Measurements from ENCODE around the gene BTBD2.

The BTBD2 gene

GRCh38 chr19:1981253-1981652 is 34.3 kb downstream of the BTBD2 start:
- no peak for DNase-seq

- no peak for DNase-seq
Measured at GRCh38 chr19:1980809-1981181, 34.7 kb downstream of the BTBD2 start.

- no peak for DNase-seq
Measured at GRCh38 chr19:1980091-1980808, 35.3 kb downstream of the BTBD2 start.

- no peak for DNase-seq
Measured at GRCh38 chr19:1979642-1980041, 35.9 kb downstream of the BTBD2 start.

- DNase-seq = no peak
Measured at GRCh38 chr19:1979017-1979416, 36.5 kb downstream of the BTBD2 start.

- no peak for DNase-seq
Measured at GRCh38 chr19:1978346-1978894, 37.1 kb downstream of the BTBD2 start.

- no peak for DNase-seq
Measured at GRCh38 chr19:1977120-1977519, 38.4 kb downstream of the BTBD2 start.

- DNase-seq = no peak
Measured at GRCh38 chr19:1975162-1975480, 40.4 kb downstream of the BTBD2 start.

GRCh38 chr19:1974381-1975161 is 40.9 kb downstream of the BTBD2 start:
- no peak for DNase-seq

- DNase-seq = no peak
Measured at GRCh38 chr19:1970806-1971502, 44.6 kb downstream of the BTBD2 start.

GRCh38 chr19:1970003-1970805 is 45.3 kb downstream of the BTBD2 start:
- no peak for DNase-seq

GRCh38 chr19:1969176-1970002 is 46.1 kb downstream of the BTBD2 start:
- DNase-seq = no peak

GRCh38 chr19:1968279-1969175 is 47.0 kb downstream of the BTBD2 start:
- no peak for DNase-seq

GRCh38 chr19:1967087-1967608 is 48.4 kb downstream of the BTBD2 start:
- DNase-seq = no peak

GRCh38 chr19:1962674-1963073 is 52.8 kb downstream of the BTBD2 start:
- DNase-seq = no peak

- no peak for DNase-seq
Measured at GRCh38 chr19:1961000-1961883, 54.3 kb downstream of the BTBD2 start.

- DNase-seq = no peak
Measured at GRCh38 chr19:1959928-1960589, 55.5 kb downstream of the BTBD2 start.

GRCh38 chr19:1957562-1958248 is 57.8 kb downstream of the BTBD2 start:
- DNase-seq = no peak
